Uterus (tissue), 4 donors: Measurements from ENCODE around the gene FHIT. TPM values are rescaled to one million over a fixed set of nuclear protein-coding genes. Genes with fewer than 3 reads are reported as not detected.

Experiments
- DNase-seq, 2 donors: peaks; one replicate each; pipeline ENCODE4 v3.0.0-alpha.2; 2019 to 2020
- H3K27ac ChIP-seq, 2 donors: fragments of 200-600 bp; sonication (generic); 1 replicate in 1 of 2; 2 replicates in 1 of 2; pipeline ENCODE4 v1.5.1; 2016 to 2018
- H3K27me3 ChIP-seq, 2 donors: fragments of 200-600 bp; sonication (generic); one replicate each; pipeline ENCODE4 v1.5.1; 2018 to 2019; ENCODE audit warnings: control low read depth in 1 of 2
- H3K36me3 ChIP-seq, 2 donors: fragments of 200-600 bp; sonication (generic); one replicate each; pipeline ENCODE4 v1.5.1; 2019; ENCODE audit warnings: control low read depth in 1 of 2
- H3K4me1 ChIP-seq, 2 donors: fragments of 200-600 bp; sonication (generic); one replicate each; pipeline ENCODE4 v1.5.1; 2018 to 2019; ENCODE audit warnings: control low read depth in 1 of 2
- H3K4me3 ChIP-seq, 2 donors: fragments of 200-600 bp; sonication (generic); 1 replicate in 1 of 2; 2 replicates in 1 of 2; pipeline ENCODE4 v1.5.1; 2018 to 2019; ENCODE audit warnings: mild to moderate bottlenecking in 1 of 2
- H3K9me3 ChIP-seq, 2 donors: fragments of 200-600 bp; sonication (generic); one replicate each; pipeline ENCODE4 v1.5.1; 2019; ENCODE audit warnings: control low read depth in 1 of 2
- POLR2A ChIP-seq, 2 donors: fragments of 450-650 bp; IDR thresholded peaks; one replicate each; pipeline ENCODE4 v1.6.1; 2016; ENCODE audit warnings: antibody characterized with exemption in 2 of 2, mild to moderate bottlenecking in 1 of 2, moderate library complexity in 1 of 2
- intact Hi-C: fragments of 100-400 bp; cut with DNase I; formaldehyde crosslinking; loops from one replicate; pipeline ENCODE4 v1.15.1; 2023; ENCODE audit warnings: low total_unique reads
- total RNA-seq, 4 donors: library from RNA; depleted of rRNA in 3 of 4; stranded (reverse); fragments of >200 nt in 3 of 4; gene quantifications; one replicate each; pipeline versions ENCODE4 v1.1.0 to v1.2.4, GENCODE V29; 2014 to 2023
- TF ChIP-seq, protein P1 (sequence below), 4 experiments: fragments of 200-600 bp in 2 of 4; fragments of 450-650 bp in 2 of 4; sonication (generic) in 2 of 4; IDR thresholded peaks; one replicate each; pipeline ENCODE4 v1.5.1; 2016 to 2019; ENCODE audit warnings: antibody characterized with exemption in 4 of 4, mild to moderate bottlenecking in 2 of 4, moderate library complexity in 1 of 4
- donor health status: DM: yes; HTN: yes; CAD: no.

FHIT gene
- total RNA-seq, 4 donors from 2014 or later = 1.3 to 15.2 (median 7.3) TPM

DNA sequence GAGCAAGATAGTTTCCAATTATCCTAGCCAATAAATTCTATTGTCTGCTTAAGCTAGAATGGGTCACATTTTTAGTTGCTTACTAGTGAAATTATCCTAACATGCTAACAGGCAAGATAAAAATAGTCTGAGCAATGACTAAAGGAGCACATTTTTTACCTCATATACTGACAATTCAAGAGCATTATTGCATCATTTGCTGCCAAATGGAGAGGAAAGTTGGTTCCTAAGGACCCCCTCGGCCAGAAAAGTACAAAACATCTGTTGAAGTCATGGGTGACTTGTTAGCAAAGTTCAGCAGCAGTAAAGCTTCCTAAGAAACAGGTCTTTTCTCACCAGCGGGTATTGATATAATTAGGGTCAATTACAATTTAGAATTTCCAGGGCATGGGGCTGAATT is 1001.0 kb downstream of the FHIT start:
- TF ChIP-seq, protein P1, sequence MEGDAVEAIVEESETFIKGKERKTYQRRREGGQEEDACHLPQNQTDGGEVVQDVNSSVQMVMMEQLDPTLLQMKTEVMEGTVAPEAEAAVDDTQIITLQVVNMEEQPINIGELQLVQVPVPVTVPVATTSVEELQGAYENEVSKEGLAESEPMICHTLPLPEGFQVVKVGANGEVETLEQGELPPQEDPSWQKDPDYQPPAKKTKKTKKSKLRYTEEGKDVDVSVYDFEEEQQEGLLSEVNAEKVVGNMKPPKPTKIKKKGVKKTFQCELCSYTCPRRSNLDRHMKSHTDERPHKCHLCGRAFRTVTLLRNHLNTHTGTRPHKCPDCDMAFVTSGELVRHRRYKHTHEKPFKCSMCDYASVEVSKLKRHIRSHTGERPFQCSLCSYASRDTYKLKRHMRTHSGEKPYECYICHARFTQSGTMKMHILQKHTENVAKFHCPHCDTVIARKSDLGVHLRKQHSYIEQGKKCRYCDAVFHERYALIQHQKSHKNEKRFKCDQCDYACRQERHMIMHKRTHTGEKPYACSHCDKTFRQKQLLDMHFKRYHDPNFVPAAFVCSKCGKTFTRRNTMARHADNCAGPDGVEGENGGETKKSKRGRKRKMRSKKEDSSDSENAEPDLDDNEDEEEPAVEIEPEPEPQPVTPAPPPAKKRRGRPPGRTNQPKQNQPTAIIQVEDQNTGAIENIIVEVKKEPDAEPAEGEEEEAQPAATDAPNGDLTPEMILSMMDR (IDR thresholded peaks at IDR 0.05) = no peak
- TF ChIP-seq POLR2A (IDR thresholded peaks at IDR 0.05) = no peak
- Histone ChIP-seq H3K4me3 (no peak overlapping the region), H3K36me3 (no peaks in the 10 kb centered on the region), H3K27ac (no peak overlapping the region), H3K4me1 (no peaks in the 10 kb centered on the region), H3K9me3 (no peaks in the 10 kb centered on the region), H3K27me3 (no peaks in the 10 kb centered on the region)
- no peak for DNase-seq
- intact Hi-C loops = no loop called here

DNA sequence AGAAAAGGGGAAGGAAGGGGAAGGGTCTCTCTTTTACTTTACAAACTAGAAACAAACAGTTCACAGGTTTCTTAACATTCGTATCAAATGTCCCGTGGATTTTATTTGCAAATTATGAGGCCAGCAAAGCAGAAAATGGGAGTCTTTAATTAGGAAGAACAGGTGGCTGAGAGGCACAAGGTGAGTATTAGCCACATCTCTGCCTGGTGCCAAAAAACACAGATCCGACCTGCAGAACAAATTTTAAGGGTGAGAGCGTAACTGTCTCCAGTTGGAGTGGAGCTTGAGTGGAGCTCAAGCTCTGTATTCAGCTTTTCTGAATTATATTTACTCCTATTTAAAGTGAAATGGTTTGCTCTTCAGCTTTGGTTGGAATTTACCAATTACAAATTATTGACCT is 1004.9 kb downstream of the FHIT start:
- no peak for DNase-seq
- H3K4me3 ChIP-seq = no peak overlapping the region
- no peak overlapping the region for H3K27ac ChIP-seq
- intact Hi-C loops = no loop called here
- no peaks in the 10 kb centered on the region for H3K36me3 ChIP-seq
- no peaks in the 10 kb centered on the region for H3K9me3 ChIP-seq
- no peak for TF ChIP-seq POLR2A (IDR thresholded peaks at IDR 0.05)
- TF ChIP-seq, protein P1 (IDR thresholded peaks at IDR 0.05) = no peak
- H3K4me1 ChIP-seq = no peaks in the 10 kb centered on the region
- no peaks in the 10 kb centered on the region for H3K27me3 ChIP-seq

DNA sequence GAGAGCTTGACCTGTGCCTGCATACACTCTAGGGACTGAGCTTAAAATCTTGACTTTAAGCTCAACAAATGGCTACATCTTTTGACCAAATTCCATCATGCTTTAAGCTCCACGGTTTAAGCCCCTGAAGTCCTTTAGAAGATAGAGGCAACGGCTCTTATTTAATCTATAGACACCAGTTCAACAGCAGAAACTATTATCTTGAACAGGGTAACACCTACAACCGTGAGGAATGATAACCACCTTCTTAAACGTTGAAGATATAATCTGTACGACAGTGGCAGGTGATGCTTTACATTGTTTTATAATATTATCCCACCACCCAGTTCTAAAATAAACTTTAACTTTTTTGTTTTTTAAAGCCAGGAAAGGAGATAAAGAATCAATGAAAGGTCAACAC is 1007.8 kb downstream of the FHIT start:
- intact Hi-C loops = no loop called here
- H3K4me1 ChIP-seq = no peaks in the 10 kb centered on the region
- H3K27ac ChIP-seq = no peak overlapping the region
- no peak for TF ChIP-seq POLR2A (IDR thresholded peaks at IDR 0.05)
- TF ChIP-seq, protein P1 (IDR thresholded peaks at IDR 0.05) = no peak
- no peaks in the 10 kb centered on the region for H3K36me3 ChIP-seq
- H3K4me3 ChIP-seq = no peak overlapping the region
- no peaks in the 10 kb centered on the region for H3K9me3 ChIP-seq
- DNase-seq = no peak
- no peaks in the 10 kb centered on the region for H3K27me3 ChIP-seq

DNA sequence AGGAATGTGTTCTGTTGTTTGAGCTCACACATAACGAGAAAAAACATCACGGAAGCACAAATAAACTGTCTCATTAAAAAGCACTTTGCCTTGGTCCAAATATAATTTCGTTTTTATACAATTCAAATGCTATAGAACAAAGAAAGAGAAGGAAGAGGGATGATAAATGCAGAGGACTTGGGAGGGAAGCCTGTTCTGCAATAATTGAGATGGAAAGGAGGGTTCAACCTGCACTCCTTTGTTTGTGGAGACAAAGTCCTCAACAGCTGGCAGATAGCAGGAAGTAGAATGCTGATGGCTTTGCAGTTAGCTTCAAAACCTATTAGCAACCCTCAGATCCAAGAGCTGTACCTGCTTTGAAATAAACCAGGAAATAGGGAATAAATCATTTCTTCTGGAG is 1010.8 kb downstream of the FHIT start:
- Histone ChIP-seq H3K9me3 (no peaks in the 10 kb centered on the region), H3K27ac (no peak overlapping the region), H3K27me3 (no peaks in the 10 kb centered on the region), H3K4me3 (no peak overlapping the region), H3K4me1 (no peaks in the 10 kb centered on the region), H3K36me3 (no peaks in the 10 kb centered on the region)
- no peak for TF ChIP-seq POLR2A (IDR thresholded peaks at IDR 0.05)
- TF ChIP-seq, protein P1 (IDR thresholded peaks at IDR 0.05) = no peak
- DNase-seq = no peak
- intact Hi-C loops = no loop called here

DNA sequence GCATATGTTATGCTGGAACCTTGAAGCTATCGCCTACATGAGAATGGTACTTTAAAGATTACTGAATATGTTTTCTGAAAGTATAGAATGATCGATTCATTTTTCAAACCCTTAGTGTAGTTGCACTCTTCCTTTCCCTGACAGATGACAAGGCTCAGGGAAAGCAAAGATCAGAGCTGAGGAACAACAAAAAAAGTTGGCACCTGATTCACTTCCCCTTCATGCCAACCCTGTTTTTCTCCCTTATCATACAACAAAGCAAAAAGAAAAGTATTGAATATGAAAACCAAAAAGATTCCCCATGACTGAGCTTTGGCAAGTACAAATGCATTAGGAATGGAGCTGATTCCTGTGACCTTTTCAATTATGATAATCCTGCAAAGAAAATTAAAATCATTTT is 1012.7 kb downstream of the FHIT start:
- intact Hi-C loops = no loop called here
- Histone ChIP-seq H3K9me3 (no peaks in the 10 kb centered on the region), H3K4me1 (no peaks in the 10 kb centered on the region), H3K4me3 (no peak overlapping the region), H3K27me3 (no peaks in the 10 kb centered on the region), H3K27ac (no peak overlapping the region), H3K36me3 (no peaks in the 10 kb centered on the region)
- no peak for DNase-seq
- no peak for TF ChIP-seq POLR2A (IDR thresholded peaks at IDR 0.05)
- TF ChIP-seq, protein P1 (IDR thresholded peaks at IDR 0.05) = no peak
